HCT116 (cell line): Measurements from ENCODE around the gene ACSM3.

Experiments
- CEBPB ChIP-seq: IDR thresholded peaks from 2 replicates; pipeline ENCODE4 v1.6.1; 2012; ENCODE audit warnings: low read depth
- CTCF ChIP-seq, 3 experiments: fragments of 200-600 bp in 1 of 3; sonication (generic) in 1 of 3; IDR thresholded peaks in 2 of 3; conservative IDR thresholded peaks in 1 of 3; 2 replicates each; pipeline ENCODE4 v1.5.1; 2012 to 2017; ENCODE audit warnings: low read depth in 2 of 3, low read length in 2 of 3, antibody characterized with exemption in 1 of 3, borderline replicate concordance in 1 of 3, control low read depth in 1 of 3, mild to moderate bottlenecking in 1 of 3, mixed read lengths in 1 of 3, mixed run types in 1 of 3, moderate library complexity in 1 of 3; ENCODE audit not compliant: insufficient read depth in 1 of 3
- EGR1 ChIP-seq: IDR thresholded peaks from 2 replicates; pipeline ENCODE4 v1.6.1; 2012; ENCODE audit warnings: low read depth
- EZH2phosphoT487 ChIP-seq: fragments of 200-600 bp; IDR thresholded peaks from 2 replicates; pipeline ENCODE4 v1.6.1; 2018; ENCODE audit warnings: antibody characterized with exemption, borderline replicate concordance
- POLR2A ChIP-seq: IDR thresholded peaks from 2 replicates; pipeline ENCODE4 v1.7.0; 2011; ENCODE audit warnings: borderline replicate concordance; ENCODE audit not compliant: insufficient read depth, insufficient read length; ENCODE audit errors: extremely low read depth
- POLR2AphosphoS5 ChIP-seq: IDR thresholded peaks from 2 replicates; pipeline ENCODE4 v1.6.1; 2011; ENCODE audit warnings: mild to moderate bottlenecking, low read depth, low read length, moderate library complexity
- RAD21 ChIP-seq: IDR thresholded peaks from 2 replicates; pipeline ENCODE4 v1.6.1; 2012; ENCODE audit warnings: low read depth, mild to moderate bottlenecking
- SIN3A ChIP-seq: IDR thresholded peaks from 2 replicates; pipeline ENCODE4 v1.6.1; 2012; ENCODE audit warnings: low read depth
- SP1 ChIP-seq: IDR thresholded peaks from 2 replicates; pipeline ENCODE4 v1.6.1; 2012; ENCODE audit warnings: low read depth
- SRF ChIP-seq: IDR thresholded peaks from 2 replicates; pipeline ENCODE4 v1.6.1; 2012; ENCODE audit warnings: low read depth
- TCF7L2 ChIP-seq: IDR thresholded peaks from 2 replicates; pipeline ENCODE4 v1.7.0; 2011; ENCODE audit warnings: borderline replicate concordance, inconsistent platforms; ENCODE audit not compliant: insufficient read depth, insufficient read length; ENCODE audit errors: extremely low read depth
- ZNF274 ChIP-seq: fragments of 200-500 bp; sonication (Bioruptor generic); IDR thresholded peaks from 2 replicates; pipeline ENCODE4 v1.6.1; 2014; ENCODE audit warnings: mild to moderate bottlenecking, low read depth, low read length, inconsistent platforms
- TF ChIP-seq, protein P1 (sequence below): IDR thresholded peaks from 2 replicates; pipeline ENCODE4 v1.6.1; 2012; ENCODE audit warnings: low read depth

DNA sequence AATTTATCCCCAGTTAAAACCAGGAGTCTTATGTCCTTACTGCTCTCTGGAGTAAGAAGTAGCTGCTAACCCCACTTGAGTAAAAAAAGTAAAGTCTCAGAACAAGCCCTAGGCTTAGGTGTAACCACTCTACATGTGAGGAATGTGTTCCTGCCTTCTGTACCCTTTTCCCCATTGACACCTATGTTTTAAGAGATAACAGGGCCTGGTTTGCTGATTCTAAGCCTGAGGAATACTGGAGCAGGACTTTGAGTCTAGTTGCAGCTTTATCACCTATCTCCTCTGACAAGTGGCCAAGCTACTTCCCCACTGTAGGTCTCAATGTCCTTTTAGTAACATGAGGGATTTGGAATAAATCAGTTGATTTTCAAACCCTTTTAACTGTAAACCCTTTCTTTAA lies 82.7 kb downstream of the ACSM3 start:
- TF ChIP-seq CTCF (IDR thresholded peaks at IDR 0.05 in 2 of 3, conservative IDR thresholded peaks at IDR 0.05 in 1 of 3; ENCODE audit: borderline replicate concordance in 1 of 3, insufficient read depth in 1 of 3, low read depth in 2 of 3, low read length in 2 of 3): no peak
- TF ChIP-seq ZNF274: no peak
- TF ChIP-seq SIN3A: no peak
- TF ChIP-seq SRF: no peak
- no peak for TF ChIP-seq POLR2A
- no peak for TF ChIP-seq TCF7L2
- TF ChIP-seq EGR1: no peak
- no peak for TF ChIP-seq EZH2phosphoT487
- no peak for TF ChIP-seq POLR2AphosphoS5
- no peak for TF ChIP-seq SP1
- no peak for TF ChIP-seq CEBPB
- TF ChIP-seq, protein P1, sequence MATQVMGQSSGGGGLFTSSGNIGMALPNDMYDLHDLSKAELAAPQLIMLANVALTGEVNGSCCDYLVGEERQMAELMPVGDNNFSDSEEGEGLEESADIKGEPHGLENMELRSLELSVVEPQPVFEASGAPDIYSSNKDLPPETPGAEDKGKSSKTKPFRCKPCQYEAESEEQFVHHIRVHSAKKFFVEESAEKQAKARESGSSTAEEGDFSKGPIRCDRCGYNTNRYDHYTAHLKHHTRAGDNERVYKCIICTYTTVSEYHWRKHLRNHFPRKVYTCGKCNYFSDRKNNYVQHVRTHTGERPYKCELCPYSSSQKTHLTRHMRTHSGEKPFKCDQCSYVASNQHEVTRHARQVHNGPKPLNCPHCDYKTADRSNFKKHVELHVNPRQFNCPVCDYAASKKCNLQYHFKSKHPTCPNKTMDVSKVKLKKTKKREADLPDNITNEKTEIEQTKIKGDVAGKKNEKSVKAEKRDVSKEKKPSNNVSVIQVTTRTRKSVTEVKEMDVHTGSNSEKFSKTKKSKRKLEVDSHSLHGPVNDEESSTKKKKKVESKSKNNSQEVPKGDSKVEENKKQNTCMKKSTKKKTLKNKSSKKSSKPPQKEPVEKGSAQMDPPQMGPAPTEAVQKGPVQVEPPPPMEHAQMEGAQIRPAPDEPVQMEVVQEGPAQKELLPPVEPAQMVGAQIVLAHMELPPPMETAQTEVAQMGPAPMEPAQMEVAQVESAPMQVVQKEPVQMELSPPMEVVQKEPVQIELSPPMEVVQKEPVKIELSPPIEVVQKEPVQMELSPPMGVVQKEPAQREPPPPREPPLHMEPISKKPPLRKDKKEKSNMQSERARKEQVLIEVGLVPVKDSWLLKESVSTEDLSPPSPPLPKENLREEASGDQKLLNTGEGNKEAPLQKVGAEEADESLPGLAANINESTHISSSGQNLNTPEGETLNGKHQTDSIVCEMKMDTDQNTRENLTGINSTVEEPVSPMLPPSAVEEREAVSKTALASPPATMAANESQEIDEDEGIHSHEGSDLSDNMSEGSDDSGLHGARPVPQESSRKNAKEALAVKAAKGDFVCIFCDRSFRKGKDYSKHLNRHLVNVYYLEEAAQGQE: no peak
- TF ChIP-seq RAD21: no peak
